ENCODE results near the gene SUSD3. TPM values are rescaled to one million over a fixed set of nuclear protein-coding genes. Genes with fewer than 3 reads are reported as not detected.
"Not testable (repeated sequence)": the region's sequence is repeated elsewhere in the genome, so short reads cannot be mapped to it uniquely, and the experiment has no call there.

The SUSD3 gene
- polyA plus RNA-seq, 2 donors: 0.83 to 1.9 TPM

GRCh38 chr9:93112864-93113389 is 54.4 kb downstream of the SUSD3 start:
- no peaks in the 10 kb centered on the region for H3K9me3 ChIP-seq (ENCODE audit: control insufficient read depth in 2 of 2, insufficient read depth in 1 of 2, low read depth in 1 of 2, low read length in 1 of 2)
- peaks cover 0 to 36% of the 10 kb centered on the region in 2 donors for H3K36me3 ChIP-seq (ENCODE audit: control insufficient read depth in 2 of 2, insufficient read depth in 2 of 2, low read length in 1 of 2)
- 86 to 87% methylated on average over 13 of the region's 13 CpGs for WGBS, 2 donors
- peaks cover 0 to 2% of the 10 kb centered on the region in 2 donors for H3K4me1 ChIP-seq (ENCODE audit: control insufficient read depth in 2 of 2, insufficient read depth in 2 of 2, low read length in 1 of 2)
- no peak overlapping the region for H3K27ac ChIP-seq (ENCODE audit: low read depth in 2 of 2, low read length in 1 of 2)
- H3K4me3 ChIP-seq (ENCODE audit: low read depth in 1 of 2, low read length in 2 of 2): no peak overlapping the region
- no peaks in the 10 kb centered on the region for H3K27me3 ChIP-seq (ENCODE audit: control insufficient read depth in 1 of 2, insufficient read depth in 2 of 2, low read length in 2 of 2)

GRCh38 chr9:93114169-93114983 is 55.9 kb downstream of the SUSD3 start:
- H3K9me3 ChIP-seq (ENCODE audit: control insufficient read depth in 2 of 2, insufficient read depth in 1 of 2, low read depth in 1 of 2, low read length in 1 of 2): no peaks in the 10 kb centered on the region
- no peak overlapping the region for H3K4me3 ChIP-seq (ENCODE audit: low read depth in 1 of 2, low read length in 2 of 2)
- no peaks in the 10 kb centered on the region for H3K27me3 ChIP-seq (ENCODE audit: control insufficient read depth in 1 of 2, insufficient read depth in 2 of 2, low read length in 2 of 2)
- WGBS, 2 donors: 78 to 84% methylated on average over 16 to 17 of the region's 17 CpGs
- no peaks in the 10 kb centered on the region for H3K4me1 ChIP-seq (ENCODE audit: control insufficient read depth in 2 of 2, insufficient read depth in 2 of 2, low read length in 1 of 2)
- H3K36me3 ChIP-seq (ENCODE audit: control insufficient read depth in 2 of 2, insufficient read depth in 2 of 2, low read length in 1 of 2): peaks cover 0 to 36% of the 10 kb centered on the region in 2 donors
- H3K27ac ChIP-seq (ENCODE audit: low read depth in 2 of 2, low read length in 1 of 2): no peak overlapping the region

- Histone ChIP-seq H3K27me3 (ENCODE audit: control insufficient read depth in 1 of 2, insufficient read depth in 2 of 2, low read length in 2 of 2) (no peaks in the 10 kb centered on the region), H3K36me3 (ENCODE audit: control insufficient read depth in 2 of 2, insufficient read depth in 2 of 2, low read length in 1 of 2) (peaks cover 0 to 36% of the 10 kb centered on the region in 2 donors), H3K4me1 (ENCODE audit: control insufficient read depth in 2 of 2, insufficient read depth in 2 of 2, low read length in 1 of 2) (peaks cover 0 to 6% of the 10 kb centered on the region in 2 donors), H3K9me3 (ENCODE audit: control insufficient read depth in 2 of 2, insufficient read depth in 1 of 2, low read depth in 1 of 2, low read length in 1 of 2) (no peaks in the 10 kb centered on the region), H3K27ac (ENCODE audit: low read depth in 2 of 2, low read length in 1 of 2) (no peak overlapping the region), H3K4me3 (ENCODE audit: low read depth in 1 of 2, low read length in 2 of 2) (no peak overlapping the region)
- WGBS, 2 donors: 81 to 84% methylated on average over 5 of the region's 5 CpGs
Observed at GRCh38 chr9:93114984-93115335, 56.5 kb downstream of the SUSD3 start.

GRCh38 chr9:93115486-93116071 is 57.1 kb downstream of the SUSD3 start:
- no peaks in the 10 kb centered on the region for H3K9me3 ChIP-seq (ENCODE audit: control insufficient read depth in 2 of 2, insufficient read depth in 1 of 2, low read depth in 1 of 2, low read length in 1 of 2)
- H3K27me3 ChIP-seq (ENCODE audit: control insufficient read depth in 1 of 2, insufficient read depth in 2 of 2, low read length in 2 of 2): no peaks in the 10 kb centered on the region
- peaks cover 0 to 32% of the 10 kb centered on the region in 2 donors for H3K36me3 ChIP-seq (ENCODE audit: control insufficient read depth in 2 of 2, insufficient read depth in 2 of 2, low read length in 1 of 2)
- peaks cover 5 to 7% of the 10 kb centered on the region in 2 donors for H3K4me1 ChIP-seq (ENCODE audit: control insufficient read depth in 2 of 2, insufficient read depth in 2 of 2, low read length in 1 of 2)
- WGBS, 2 donors: 18 to 22% methylated on average over 3 of the region's 3 CpGs
- H3K27ac ChIP-seq (ENCODE audit: low read depth in 2 of 2, low read length in 1 of 2): no peak overlapping the region
- no peak overlapping the region for H3K4me3 ChIP-seq (ENCODE audit: low read depth in 1 of 2, low read length in 2 of 2)

DNA sequence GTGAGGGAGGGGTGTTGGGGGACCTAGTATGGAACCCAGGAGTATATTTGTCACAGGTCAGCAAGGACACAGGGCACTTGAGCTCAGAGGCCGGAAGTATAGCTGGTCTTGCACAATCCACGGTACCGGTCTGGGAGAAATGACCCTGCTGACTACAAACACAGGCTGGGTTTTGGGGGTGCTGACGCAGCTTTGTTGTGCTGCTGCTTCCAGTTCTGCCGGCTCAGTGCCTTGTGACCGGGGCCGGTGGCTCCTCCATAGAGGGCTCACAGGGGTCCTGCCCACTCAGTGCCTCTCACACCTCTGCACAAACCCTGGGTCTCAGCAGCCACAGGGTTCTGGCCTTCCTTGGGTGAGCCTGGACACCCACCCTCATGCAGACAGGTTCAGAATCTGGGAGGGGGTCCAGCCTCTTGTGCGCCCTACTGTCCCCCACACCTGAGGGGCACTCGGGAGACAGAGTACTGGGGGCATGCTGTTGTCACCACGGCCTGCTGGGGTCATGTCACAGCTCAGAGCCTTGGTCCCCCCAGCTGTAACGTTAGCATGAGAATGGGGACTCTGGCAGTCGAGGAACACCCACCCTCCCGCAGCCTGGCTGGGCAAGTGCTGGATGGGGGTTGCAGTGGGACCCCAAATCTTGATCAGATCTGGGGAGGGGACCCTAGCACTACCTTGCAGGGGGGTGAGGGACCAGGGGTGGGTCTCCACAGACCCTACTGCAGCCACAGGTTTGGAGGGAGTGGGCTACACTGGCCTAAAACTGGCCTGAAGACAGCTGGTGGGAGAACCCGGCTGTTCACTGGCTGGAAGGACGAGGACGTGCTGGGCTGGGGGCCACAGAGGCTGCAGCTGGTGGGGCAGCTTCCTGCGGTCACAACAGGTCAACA is 57.8 kb downstream of the SUSD3 start:
- no peaks in the 10 kb centered on the region for H3K27me3 ChIP-seq (ENCODE audit: control insufficient read depth in 1 of 2, insufficient read depth in 2 of 2, low read length in 2 of 2)
- peak overlapping the region in 1 of 2 donors; percentile 48 for H3K27ac ChIP-seq (ENCODE audit: low read depth in 2 of 2, low read length in 1 of 2)
- H3K9me3 ChIP-seq (ENCODE audit: control insufficient read depth in 2 of 2, insufficient read depth in 1 of 2, low read depth in 1 of 2, low read length in 1 of 2): no peaks in the 10 kb centered on the region
- peaks cover 5 to 7% of the 10 kb centered on the region in 2 donors for H3K4me1 ChIP-seq (ENCODE audit: control insufficient read depth in 2 of 2, insufficient read depth in 2 of 2, low read length in 1 of 2)
- peaks cover 0 to 26% of the 10 kb centered on the region in 2 donors for H3K36me3 ChIP-seq (ENCODE audit: control insufficient read depth in 2 of 2, insufficient read depth in 2 of 2, low read length in 1 of 2)
- no peak overlapping the region for H3K4me3 ChIP-seq (ENCODE audit: low read depth in 1 of 2, low read length in 2 of 2)
- 64 to 70% methylated on average over 17 of the region's 17 CpGs for WGBS, 2 donors

DNA sequence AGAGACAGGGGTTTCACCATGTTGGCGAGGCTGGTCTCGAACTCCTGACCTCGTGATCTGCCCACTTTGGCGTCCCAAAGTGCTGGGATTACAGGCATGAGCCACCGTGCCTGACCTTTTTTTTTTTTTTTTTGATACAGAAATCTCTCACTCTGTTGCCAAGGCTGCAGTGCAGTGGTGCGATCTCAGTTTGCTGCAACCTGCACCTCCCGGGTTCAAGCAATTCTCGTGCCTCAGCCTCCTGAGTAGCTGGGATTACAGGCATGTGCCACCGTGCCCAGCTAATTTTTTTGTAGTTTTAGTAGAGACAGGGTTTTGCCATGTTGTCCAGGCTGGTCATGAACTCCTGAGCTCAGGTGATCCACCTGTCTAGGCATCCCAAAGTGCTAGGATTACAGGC is 59.0 kb downstream of the SUSD3 start:
- H3K36me3 ChIP-seq (ENCODE audit: control insufficient read depth in 2 of 2, insufficient read depth in 2 of 2, low read length in 1 of 2): peaks cover 0 to 23% of the 10 kb centered on the region in 2 donors
- H3K4me1 ChIP-seq (ENCODE audit: control insufficient read depth in 2 of 2, insufficient read depth in 2 of 2, low read length in 1 of 2); H3K27ac ChIP-seq (ENCODE audit: low read depth in 2 of 2, low read length in 1 of 2); H3K27me3 ChIP-seq (ENCODE audit: control insufficient read depth in 1 of 2, insufficient read depth in 2 of 2, low read length in 2 of 2); H3K4me3 ChIP-seq (ENCODE audit: low read depth in 1 of 2, low read length in 2 of 2); H3K9me3 ChIP-seq (ENCODE audit: control insufficient read depth in 2 of 2, insufficient read depth in 1 of 2, low read depth in 1 of 2, low read length in 1 of 2): not testable (repeated sequence)
- 84 to 90% methylated on average over 9 of the region's 9 CpGs for WGBS, 2 donors

DNA sequence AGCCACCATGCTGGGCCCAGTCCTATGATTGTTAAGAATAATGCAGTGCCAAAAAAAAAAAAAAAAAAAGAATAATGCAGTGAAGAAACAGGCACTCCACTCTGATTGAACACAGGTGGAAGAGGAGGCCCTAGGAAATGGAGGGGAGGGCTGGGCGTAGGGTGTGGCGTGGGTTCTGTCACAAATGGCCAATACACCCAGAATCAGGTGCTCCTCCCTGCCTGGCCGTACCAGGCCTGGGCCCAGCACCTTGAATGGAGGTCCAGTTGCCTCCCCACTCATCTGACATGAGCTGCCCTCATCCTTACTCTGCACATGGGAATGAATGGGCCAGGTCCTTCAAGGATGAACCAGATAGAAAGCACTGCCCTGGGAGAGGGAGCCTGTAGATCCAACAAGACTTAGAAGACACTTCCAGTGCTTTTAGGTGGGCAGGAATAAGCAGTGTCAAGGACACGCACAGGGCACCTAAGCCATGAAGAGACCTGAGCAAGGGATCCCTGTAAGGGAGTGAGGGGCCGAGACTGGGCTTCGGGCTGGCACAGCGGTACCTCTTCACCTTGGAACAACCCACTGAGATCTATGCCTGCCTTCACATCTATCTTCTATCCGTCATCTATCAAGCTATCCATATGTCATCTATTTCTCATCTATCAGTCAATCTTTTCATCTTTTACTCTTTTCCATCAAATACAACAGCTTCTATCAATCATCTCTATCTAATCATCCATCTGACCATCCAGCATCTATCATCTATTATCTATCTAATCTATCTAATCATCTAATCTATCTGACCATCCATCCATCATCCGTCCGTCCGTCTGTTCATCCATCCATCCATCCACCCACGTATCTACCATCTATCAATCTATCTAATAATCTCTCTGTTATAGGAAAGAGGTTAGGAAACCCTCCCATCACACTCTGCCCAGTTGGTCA is 59.7 kb downstream of the SUSD3 start:
- Histone ChIP-seq H3K36me3 (ENCODE audit: control insufficient read depth in 2 of 2, insufficient read depth in 2 of 2, low read length in 1 of 2) (peaks cover 0 to 19% of the 10 kb centered on the region in 2 donors), H3K9me3 (ENCODE audit: control insufficient read depth in 2 of 2, insufficient read depth in 1 of 2, low read depth in 1 of 2, low read length in 1 of 2) (no peaks in the 10 kb centered on the region), H3K4me1 (ENCODE audit: control insufficient read depth in 2 of 2, insufficient read depth in 2 of 2, low read length in 1 of 2) (peaks cover 5 to 7% of the 10 kb centered on the region in 2 donors), H3K4me3 (ENCODE audit: low read depth in 1 of 2, low read length in 2 of 2) (no peak overlapping the region), H3K27ac (ENCODE audit: low read depth in 2 of 2, low read length in 1 of 2) (no peak overlapping the region), H3K27me3 (ENCODE audit: control insufficient read depth in 1 of 2, insufficient read depth in 2 of 2, low read length in 2 of 2) (no peaks in the 10 kb centered on the region)
- WGBS, 2 donors: 87 to 88% methylated on average over 12 of the region's 12 CpGs

GRCh38 chr9:93118863-93119702 is 60.6 kb downstream of the SUSD3 start:
- WGBS, 2 donors: 86 to 87% methylated on average over 12 of the region's 12 CpGs
- H3K4me3 ChIP-seq (ENCODE audit: low read depth in 1 of 2, low read length in 2 of 2): no peak overlapping the region
- peak overlapping the region in 1 of 2 donors; percentile 61 for H3K27ac ChIP-seq (ENCODE audit: low read depth in 2 of 2, low read length in 1 of 2)
- no peaks in the 10 kb centered on the region for H3K9me3 ChIP-seq (ENCODE audit: control insufficient read depth in 2 of 2, insufficient read depth in 1 of 2, low read depth in 1 of 2, low read length in 1 of 2)
- peaks cover 0 to 14% of the 10 kb centered on the region in 2 donors for H3K36me3 ChIP-seq (ENCODE audit: control insufficient read depth in 2 of 2, insufficient read depth in 2 of 2, low read length in 1 of 2)
- peaks cover 5 to 10% of the 10 kb centered on the region in 2 donors for H3K4me1 ChIP-seq (ENCODE audit: control insufficient read depth in 2 of 2, insufficient read depth in 2 of 2, low read length in 1 of 2)
- H3K27me3 ChIP-seq (ENCODE audit: control insufficient read depth in 1 of 2, insufficient read depth in 2 of 2, low read length in 2 of 2): no peaks in the 10 kb centered on the region

All from esophagus (tissue), 2 donors.